NCI-H1694 treated with DMSO at 0.1 percent for 48 hours (cell line): ENCODE measurements around the gene TLX2.
"Not testable (repeated sequence)": the region's sequence is repeated elsewhere in the genome, so short reads cannot be mapped to it uniquely, and the experiment has no call there.

Experiments
- DNase-seq: peaks from one replicate; lab custom pipeline; 2025; lab: John Stamatoyannopoulos, UW

TLX2 gene

GRCh38 chr2:74514368-74515270, at the start of gene TLX2:
Gene TLX2 (plus strand): TSS chr2:74514450. CDS start chr2:74514807, 357 bp downstream.
- no peak for DNase-seq

- not testable (repeated sequence) for DNase-seq
Measured at GRCh38 chr2:74470742-74471141, 43.5 kb upstream of the TLX2 start.

GRCh38 chr2:74471332-74472065, 42.8 kb upstream of the TLX2 start:
- DNase-seq, result no peak

GRCh38 chr2:74472086-74472944, 41.9 kb upstream of the TLX2 start, which contains the start of gene MRPL53:
Gene MRPL53 (minus strand): TSS chr2:74472680. CDS start chr2:74472660, 20 bp downstream.
- peak; percentile 82 for DNase-seq

GRCh38 chr2:74472945-74473258, 41.3 kb upstream of the TLX2 start:
- no peak for DNase-seq

GRCh38 chr2:74474481-74474880, 39.8 kb upstream of the TLX2 start:
- no peak for DNase-seq

GRCh38 chr2:74474899-74475298, 39.4 kb upstream of the TLX2 start:
- DNase-seq, result no peak

- DNase-seq, result no peak
Measured at GRCh38 chr2:74481431-74481830, 32.8 kb upstream of the TLX2 start.

GRCh38 chr2:74481961-74482800, 32.1 kb upstream of the TLX2 start:
- DNase-seq, result no peak

- DNase-seq, result peak; percentile 98
Measured at GRCh38 chr2:74482801-74483674, 31.2 kb upstream of the TLX2 start, which contains the start of the genes CCDC142 and TTC31. Gene CCDC142 (minus strand): TSS chr2:74482998. CDS start chr2:74482837, 161 bp downstream. Gene TTC31 (plus strand): TSS chr2:74483081. CDS start chr2:74483096, 15 bp downstream.

GRCh38 chr2:74483675-74484164, 30.5 kb upstream of the TLX2 start:
- not testable (repeated sequence) for DNase-seq

- no peak for DNase-seq
Measured at GRCh38 chr2:74486141-74486540, 28.1 kb upstream of the TLX2 start.

GRCh38 chr2:74488643-74489481, 25.4 kb upstream of the TLX2 start:
- DNase-seq, result no peak

GRCh38 chr2:74489906-74490305, 24.3 kb upstream of the TLX2 start:
- no peak for DNase-seq

GRCh38 chr2:74491648-74492544, 22.4 kb upstream of the TLX2 start:
- no peak for DNase-seq

- DNase-seq, result no peak
Measured at GRCh38 chr2:74493546-74493945, 20.7 kb upstream of the TLX2 start.

- DNase-seq, result no peak
Measured at GRCh38 chr2:74495440-74495839, 18.8 kb upstream of the TLX2 start.
